Astrocyte (in vitro differentiated cells and primary cell): Measurements from ENCODE around the gene ZNF674. TPM values are rescaled to one million over a fixed set of nuclear protein-coding genes. Genes with fewer than 3 reads are reported as not detected.

ENCODE experiments used
- DNase-seq: peaks from one replicate; pipeline ENCODE4 v3.0.0-alpha.2; 2010; ENCODE audit warnings: low read depth
- FAIRE-seq: peaks from 2 replicates; lab custom pipeline; 2011; peaks lifted over from hg19 to GRCh38; lab: Jason Lieb, UNC
- H2AFZ ChIP-seq: 2 replicates; pipeline ENCODE4 v1.6.0; 2012; ENCODE audit warnings: low read depth, low read length, inconsistent platforms
- H3K27ac ChIP-seq: 2 replicates; pipeline ENCODE4 v1.5.1; 2011; ENCODE audit warnings: low read depth, low read length, inconsistent platforms
- H3K27me3 ChIP-seq: 2 replicates; pipeline ENCODE4 v1.6.0; 2011; ENCODE audit warnings: low read length, inconsistent platforms; ENCODE audit not compliant: insufficient read depth
- H3K36me3 ChIP-seq: 2 replicates; pipeline ENCODE4 v1.5.1; 2011; ENCODE audit warnings: low read length, inconsistent platforms; ENCODE audit not compliant: insufficient read depth
- H3K4me1 ChIP-seq: 2 replicates; pipeline ENCODE4 v1.5.1; 2011; ENCODE audit warnings: low read length, inconsistent platforms; ENCODE audit not compliant: insufficient read depth
- H3K4me2 ChIP-seq: 2 replicates; pipeline ENCODE4 v1.6.0; 2012; ENCODE audit warnings: low read length, inconsistent platforms
- H3K4me3 ChIP-seq: 2 replicates; pipeline ENCODE4 v1.5.1; 2011; ENCODE audit warnings: low read depth, mild to moderate bottlenecking, low read length, inconsistent platforms; ENCODE audit not compliant: insufficient read depth
- H3K79me2 ChIP-seq: 2 replicates; pipeline ENCODE4 v1.6.0; 2012; ENCODE audit warnings: mild to moderate bottlenecking, low read length, inconsistent platforms; ENCODE audit not compliant: insufficient read depth
- H3K9ac ChIP-seq: 2 replicates; pipeline ENCODE4 v1.6.0; 2012; ENCODE audit warnings: mild to moderate bottlenecking, low read length, inconsistent platforms
- H3K9me3 ChIP-seq: 2 replicates; pipeline ENCODE4 v1.5.1; 2012; ENCODE audit warnings: low read depth, mild to moderate bottlenecking, low read length, inconsistent platforms; ENCODE audit not compliant: insufficient read depth
- H4K20me1 ChIP-seq: 2 replicates; pipeline ENCODE4 v1.6.0; 2012; ENCODE audit warnings: low read length, inconsistent platforms; ENCODE audit not compliant: insufficient read depth
- H3K27ac Mint-ChIP-seq: one replicate; pipeline ENCODE4 v1.8.0; 2021; ENCODE audit warnings: mild to moderate bottlenecking, mixed read lengths; ENCODE audit not compliant: unreplicated experiment
- H3K27me3 Mint-ChIP-seq: one replicate; pipeline ENCODE4 v1.8.0; 2021; ENCODE audit warnings: low read depth, mixed read lengths; ENCODE audit not compliant: unreplicated experiment
- H3K36me3 Mint-ChIP-seq: one replicate; pipeline ENCODE4 v1.8.0; 2021; ENCODE audit warnings: low read depth, mixed read lengths; ENCODE audit not compliant: unreplicated experiment
- H3K4me1 Mint-ChIP-seq: one replicate; pipeline ENCODE4 v1.8.0; 2021; ENCODE audit warnings: low read depth, mixed read lengths; ENCODE audit not compliant: unreplicated experiment
- H3K4me3 Mint-ChIP-seq: one replicate; pipeline ENCODE4 v1.8.0; 2021; ENCODE audit warnings: mild to moderate bottlenecking, moderate library complexity, mixed read lengths; ENCODE audit not compliant: unreplicated experiment
- H3K9me3 Mint-ChIP-seq: one replicate; pipeline ENCODE4 v1.8.0; 2021; ENCODE audit warnings: mild to moderate bottlenecking, mixed read lengths; ENCODE audit not compliant: unreplicated experiment
- EZH2 ChIP-seq: IDR thresholded peaks from 2 replicates; pipeline ENCODE4 v1.6.1; 2012; ENCODE audit warnings: mild to moderate bottlenecking, low read length, inconsistent platforms; ENCODE audit not compliant: insufficient read depth
- total RNA-seq: library from RNA; stranded (reverse); gene quantifications from 2 replicates; pipeline ENCODE4 v1.2.1, GENCODE V29; 2021
- TF ChIP-seq, protein P1 (sequence below): IDR thresholded peaks from 2 replicates; pipeline ENCODE4 v1.5.1; 2011; ENCODE audit warnings: low read depth, mild to moderate bottlenecking, inconsistent platforms, low read length, moderate library complexity; ENCODE audit not compliant: insufficient read depth

ZNF674 gene
- total RNA-seq, 1 donor from 2014 or later, result 5.5 TPM

DNA sequence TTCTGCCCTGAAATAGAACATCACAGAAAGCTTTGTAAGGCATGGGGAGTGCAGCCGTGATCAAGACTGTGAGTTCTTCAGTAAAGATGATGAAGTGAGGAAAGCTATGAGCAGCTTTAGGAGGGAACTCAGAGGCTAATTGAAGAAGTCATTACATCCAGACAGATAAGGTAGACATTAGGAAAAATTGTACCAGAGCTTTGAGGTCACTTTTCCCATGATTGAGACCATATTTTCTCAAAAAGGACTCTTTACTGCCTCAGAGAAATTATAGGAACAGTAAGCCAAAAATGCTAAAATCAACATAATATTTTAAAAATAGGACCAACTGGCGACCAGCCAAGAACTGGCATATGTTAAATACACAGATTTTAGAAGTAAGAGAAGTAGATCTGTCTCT, 39.5 kb upstream of the ZNF674 start:
- TF ChIP-seq, protein P1, sequence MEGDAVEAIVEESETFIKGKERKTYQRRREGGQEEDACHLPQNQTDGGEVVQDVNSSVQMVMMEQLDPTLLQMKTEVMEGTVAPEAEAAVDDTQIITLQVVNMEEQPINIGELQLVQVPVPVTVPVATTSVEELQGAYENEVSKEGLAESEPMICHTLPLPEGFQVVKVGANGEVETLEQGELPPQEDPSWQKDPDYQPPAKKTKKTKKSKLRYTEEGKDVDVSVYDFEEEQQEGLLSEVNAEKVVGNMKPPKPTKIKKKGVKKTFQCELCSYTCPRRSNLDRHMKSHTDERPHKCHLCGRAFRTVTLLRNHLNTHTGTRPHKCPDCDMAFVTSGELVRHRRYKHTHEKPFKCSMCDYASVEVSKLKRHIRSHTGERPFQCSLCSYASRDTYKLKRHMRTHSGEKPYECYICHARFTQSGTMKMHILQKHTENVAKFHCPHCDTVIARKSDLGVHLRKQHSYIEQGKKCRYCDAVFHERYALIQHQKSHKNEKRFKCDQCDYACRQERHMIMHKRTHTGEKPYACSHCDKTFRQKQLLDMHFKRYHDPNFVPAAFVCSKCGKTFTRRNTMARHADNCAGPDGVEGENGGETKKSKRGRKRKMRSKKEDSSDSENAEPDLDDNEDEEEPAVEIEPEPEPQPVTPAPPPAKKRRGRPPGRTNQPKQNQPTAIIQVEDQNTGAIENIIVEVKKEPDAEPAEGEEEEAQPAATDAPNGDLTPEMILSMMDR, result no peak
- TF ChIP-seq EZH2, result no peak
- no peak overlapping the region for H3K4me2 ChIP-seq
- no peaks in the 10 kb centered on the region for H4K20me1 ChIP-seq
- no peak overlapping the region for H3K4me3 ChIP-seq
- no peak overlapping the region for H3K4me3 Mint-ChIP-seq
- no peak overlapping the region for H2AFZ ChIP-seq
- no peak overlapping the region for H3K27ac ChIP-seq
- H3K27ac Mint-ChIP-seq, result no peak overlapping the region
- no peaks in the 10 kb centered on the region for H3K9me3 Mint-ChIP-seq
- peaks cover 42% of the 10 kb centered on the region for H3K4me1 ChIP-seq
- no peaks in the 10 kb centered on the region for H3K9me3 ChIP-seq
- FAIRE-seq (no peak), DNase-seq (no peak)
- H3K9ac ChIP-seq, result no peak overlapping the region
- peaks cover 32% of the 10 kb centered on the region for H3K4me1 Mint-ChIP-seq
- H3K27me3 ChIP-seq, result no peaks in the 10 kb centered on the region
- no peaks in the 10 kb centered on the region for H3K27me3 Mint-ChIP-seq
- H3K36me3 Mint-ChIP-seq, result no peaks in the 10 kb centered on the region
- no peaks in the 10 kb centered on the region for H3K36me3 ChIP-seq
- H3K79me2 ChIP-seq, result peaks cover 15% of the 10 kb centered on the region

DNA sequence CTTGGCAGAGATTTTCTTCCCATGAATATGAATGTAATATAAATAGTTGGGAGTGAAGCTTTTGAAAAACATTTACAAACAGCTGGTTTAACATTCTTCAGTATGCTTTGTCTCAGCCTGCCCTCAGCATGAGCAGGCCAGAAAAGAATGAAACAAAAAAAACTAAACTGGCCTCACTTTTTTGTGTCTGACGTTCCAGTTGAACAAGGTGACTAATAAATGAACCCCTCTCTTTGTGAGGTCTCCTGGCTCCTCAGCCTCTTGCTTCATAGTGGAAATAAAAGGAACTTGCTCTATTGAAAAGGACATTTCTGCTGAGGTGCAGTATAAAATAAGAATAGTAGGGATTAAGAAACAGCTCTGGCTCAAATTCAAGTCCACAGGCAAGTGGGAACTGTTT, 37.7 kb upstream of the ZNF674 start:
- DNase-seq (peak; percentile 91), FAIRE-seq (no peak)
- Histone ChIP-seq H3K36me3 (no peaks in the 10 kb centered on the region), H3K79me2 (peaks cover 14% of the 10 kb centered on the region), H3K9ac (peak overlapping the region; percentile 87), H2AFZ (peak overlapping the region; percentile 5), H3K4me3 (peak overlapping the region; percentile 19), H3K4me1 (peaks cover 34% of the 10 kb centered on the region), H4K20me1 (no peaks in the 10 kb centered on the region), H3K27ac (peak overlapping the region; percentile 97), H3K27me3 (no peaks in the 10 kb centered on the region), H3K9me3 (no peaks in the 10 kb centered on the region), H3K4me2 (peak overlapping the region; percentile 81)
- Mint-ChIP-seq H3K36me3 (no peaks in the 10 kb centered on the region), H3K27ac (peak overlapping the region; percentile 96), H3K4me1 (peaks cover 27% of the 10 kb centered on the region), H3K4me3 (peak overlapping the region; percentile 68), H3K27me3 (no peaks in the 10 kb centered on the region), H3K9me3 (no peaks in the 10 kb centered on the region)
- no peak for TF ChIP-seq EZH2
- TF ChIP-seq, protein P1, result no peak

DNA sequence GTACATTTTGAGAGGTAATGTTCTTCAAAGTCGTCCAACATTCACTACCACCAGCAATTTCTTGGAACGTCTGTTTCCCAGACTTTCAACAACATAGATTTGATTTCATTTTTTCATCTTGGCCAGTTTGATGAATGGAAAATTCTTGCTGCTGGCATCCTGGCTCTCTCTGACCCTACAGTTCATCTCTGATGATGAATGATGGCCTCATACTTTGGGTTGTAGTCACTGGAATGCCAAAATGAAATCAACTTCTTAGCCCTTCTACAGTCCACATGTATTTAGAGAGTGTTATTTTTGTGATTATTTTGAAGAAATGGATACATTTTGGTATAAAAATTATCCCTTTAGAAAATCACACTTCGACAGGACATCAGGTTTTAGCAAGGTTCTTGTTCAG, 37.1 kb upstream of the ZNF674 start:
- no peaks in the 10 kb centered on the region for H3K27me3 Mint-ChIP-seq
- FAIRE-seq (no peak), DNase-seq (peak; percentile 65)
- H3K4me3 ChIP-seq, result no peak overlapping the region
- H3K4me1 Mint-ChIP-seq, result peaks cover 27% of the 10 kb centered on the region
- H3K9ac ChIP-seq, result peak overlapping the region; percentile 87
- H3K27ac Mint-ChIP-seq, result peak overlapping the region; percentile 96
- H3K27ac ChIP-seq, result peak overlapping the region; percentile 97
- no peaks in the 10 kb centered on the region for H3K9me3 ChIP-seq
- H3K4me3 Mint-ChIP-seq, result peak overlapping the region; percentile 68
- TF ChIP-seq, protein P1, result no peak
- TF ChIP-seq EZH2, result no peak
- H3K4me2 ChIP-seq, result peak overlapping the region; percentile 81
- H4K20me1 ChIP-seq, result no peaks in the 10 kb centered on the region
- H3K36me3 Mint-ChIP-seq, result no peaks in the 10 kb centered on the region
- H3K4me1 ChIP-seq, result peaks cover 33% of the 10 kb centered on the region
- no peak overlapping the region for H2AFZ ChIP-seq
- H3K79me2 ChIP-seq, result peaks cover 17% of the 10 kb centered on the region
- no peaks in the 10 kb centered on the region for H3K9me3 Mint-ChIP-seq
- no peaks in the 10 kb centered on the region for H3K27me3 ChIP-seq
- H3K36me3 ChIP-seq, result no peaks in the 10 kb centered on the region
